Type B pancreatic cell (in vitro differentiated cells): Measurements from ENCODE around the gene MUC3A. TPM values are rescaled to one million over a fixed set of nuclear protein-coding genes. Genes with fewer than 3 reads are reported as not detected.
"Not testable (repeated sequence)": the region's sequence is repeated elsewhere in the genome, so short reads cannot be mapped to it uniquely, and the experiment has no call there.

Source experiments
- DNase-seq: peaks from one replicate; pipeline ENCODE4 v3.0.0; 2021; ENCODE audit warnings: mixed read lengths; ENCODE audit not compliant: unreplicated experiment; ENCODE audit errors: extremely low spot score
- H3K27ac Mint-ChIP-seq: 2 replicates; pipeline ENCODE4 v1.8.0; 2021; ENCODE audit warnings: mild to moderate bottlenecking, mixed read lengths
- H3K27me3 Mint-ChIP-seq: 2 replicates; pipeline ENCODE4 v1.8.0; 2021; ENCODE audit warnings: mixed read lengths
- H3K36me3 Mint-ChIP-seq: 2 replicates; pipeline ENCODE4 v1.8.0; 2021; ENCODE audit warnings: mixed read lengths
- H3K4me1 Mint-ChIP-seq: one replicate; pipeline ENCODE4 v1.8.0; 2021; ENCODE audit warnings: mixed read lengths; ENCODE audit not compliant: unreplicated experiment
- H3K4me3 Mint-ChIP-seq: 2 replicates; pipeline ENCODE4 v1.8.0; 2021; ENCODE audit warnings: mild to moderate bottlenecking, mixed read lengths
- H3K9me3 Mint-ChIP-seq: 2 replicates; pipeline ENCODE4 v1.8.0; 2021; ENCODE audit warnings: mixed read lengths
- CTCF ChIP-seq: fragments of 200-600 bp; sonication (generic); conservative IDR thresholded peaks from 2 replicates; pipeline ENCODE4 v1.5.0; 2021; ENCODE audit warnings: antibody characterized with exemption, mild to moderate bottlenecking
- total RNA-seq: library from RNA; stranded (reverse); gene quantifications from 2 replicates; pipeline ENCODE4 v1.2.1, GENCODE V29; 2021; ENCODE audit warnings: low replicate concordance

MUC3A gene
- total RNA-seq, 1 donor from 2014 or later, result 8.2 TPM

- no peak for DNase-seq
- Mint-ChIP-seq H3K4me3 (no peak overlapping the region), H3K9me3 (no peaks in the 10 kb centered on the region), H3K36me3 (no peaks in the 10 kb centered on the region), H3K4me1 (no peaks in the 10 kb centered on the region), H3K27me3 (no peaks in the 10 kb centered on the region), H3K27ac (no peak overlapping the region)
- TF ChIP-seq CTCF, result no peak
Observed at GRCh38 chr7:100911484-100911883, 37.9 kb upstream of the MUC3A start.

DNA sequence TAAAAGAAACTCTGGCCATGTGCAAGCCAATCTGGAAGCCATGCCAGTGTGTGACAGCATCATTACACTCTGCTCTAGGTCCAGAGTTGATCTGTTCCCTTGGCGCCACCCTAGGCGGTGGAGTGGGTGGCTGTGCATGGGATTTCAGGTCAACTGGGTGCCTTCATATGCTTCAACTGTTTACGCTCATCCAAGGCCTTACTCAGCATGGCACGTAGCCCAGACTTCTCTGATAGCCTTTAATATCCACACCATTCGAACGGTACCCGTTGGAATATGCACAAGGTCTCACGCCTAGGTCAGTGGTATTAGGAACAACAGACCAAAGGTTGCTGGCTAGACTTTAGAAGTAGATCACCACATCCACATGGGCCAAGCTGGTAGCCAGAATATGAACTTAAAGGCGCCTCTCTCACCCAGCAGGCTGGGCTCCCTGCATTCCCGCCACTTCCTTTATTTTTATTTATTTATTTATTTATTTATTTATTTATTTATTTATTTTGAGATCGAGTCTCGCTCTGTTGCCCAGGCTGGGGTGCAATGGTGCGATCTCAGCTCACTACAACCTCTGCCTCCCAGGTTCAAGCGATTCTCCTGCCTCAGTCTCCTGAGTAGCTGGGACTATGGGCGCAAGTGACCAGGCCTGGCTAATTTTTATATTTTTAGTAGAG lies 35.0 kb upstream of the MUC3A start:
- no peak overlapping the region for H3K27ac Mint-ChIP-seq
- H3K36me3 Mint-ChIP-seq, result no peaks in the 10 kb centered on the region
- no peak overlapping the region for H3K4me3 Mint-ChIP-seq
- H3K4me1 Mint-ChIP-seq, result no peaks in the 10 kb centered on the region
- no peak for TF ChIP-seq CTCF
- H3K9me3 Mint-ChIP-seq, result no peaks in the 10 kb centered on the region
- no peaks in the 10 kb centered on the region for H3K27me3 Mint-ChIP-seq
- no peak for DNase-seq

GRCh38 chr7:100914879-100915447 lies 34.4 kb upstream of the MUC3A start:
- no peaks in the 10 kb centered on the region for H3K4me1 Mint-ChIP-seq
- H3K36me3 Mint-ChIP-seq, result no peaks in the 10 kb centered on the region
- peaks cover 4% of the 10 kb centered on the region for H3K27me3 Mint-ChIP-seq
- no peak for TF ChIP-seq CTCF
- no peak for DNase-seq
- no peak overlapping the region for H3K27ac Mint-ChIP-seq
- H3K9me3 Mint-ChIP-seq, result no peaks in the 10 kb centered on the region
- H3K4me3 Mint-ChIP-seq, result no peak overlapping the region

DNA sequence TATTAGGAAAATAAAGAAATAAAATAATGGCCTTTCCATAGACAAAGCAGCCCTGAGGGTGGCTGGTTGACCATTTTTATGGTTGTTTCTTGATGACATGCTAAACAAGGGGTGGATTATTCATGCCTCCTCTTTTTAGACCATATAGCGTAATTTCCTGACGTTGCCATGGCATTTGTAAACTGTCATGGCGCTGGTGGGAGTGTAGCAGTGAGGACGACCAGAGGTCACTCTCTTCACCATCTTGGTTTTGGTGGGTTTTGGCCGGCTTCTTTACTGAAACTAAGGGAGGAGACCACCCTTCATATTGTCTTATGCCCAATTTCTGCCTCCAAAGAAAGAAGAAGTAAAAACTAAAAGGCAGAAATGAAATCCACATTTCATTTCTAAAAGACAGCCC lies 30.0 kb upstream of the MUC3A start:
- not testable (repeated sequence) for H3K36me3 Mint-ChIP-seq, H3K4me1 Mint-ChIP-seq, H3K9me3 Mint-ChIP-seq, H3K4me3 Mint-ChIP-seq, H3K27ac Mint-ChIP-seq, DNase-seq
- H3K27me3 Mint-ChIP-seq, result peaks cover 28% of the 10 kb centered on the region

DNA sequence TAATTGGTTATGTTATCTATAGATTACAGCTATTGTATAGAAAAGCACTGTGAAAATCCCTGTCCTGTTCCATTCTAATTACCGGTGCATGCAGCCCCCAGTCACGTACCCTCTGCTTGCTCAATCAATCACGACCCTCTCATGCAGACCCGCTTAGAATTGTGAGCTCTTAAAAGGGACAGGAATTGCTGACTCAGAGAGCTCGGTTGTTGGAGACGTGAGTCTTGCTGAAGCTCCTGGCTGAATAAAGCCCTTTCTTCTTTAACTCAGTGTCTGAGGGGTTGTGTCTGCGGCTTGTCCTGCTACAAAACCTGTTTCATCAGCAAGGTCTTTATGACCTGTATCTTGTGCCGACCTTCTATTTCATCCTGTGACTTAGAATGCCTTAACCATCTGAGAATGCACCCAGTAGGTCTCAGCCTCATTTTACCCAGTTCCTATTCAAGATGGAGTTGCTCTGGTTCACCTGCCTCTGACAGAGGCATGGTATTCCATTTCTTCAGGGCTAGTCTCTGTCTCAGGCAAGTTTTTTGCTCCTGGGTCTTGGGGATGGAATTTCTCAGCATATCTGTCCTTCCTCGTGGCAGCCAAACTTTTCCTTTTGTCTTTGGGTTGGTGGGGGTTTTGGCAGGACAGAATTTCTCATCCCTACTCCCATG lies 29.4 kb upstream of the MUC3A start:
- H3K27ac Mint-ChIP-seq, H3K36me3 Mint-ChIP-seq: not testable (repeated sequence)
- peaks cover 28% of the 10 kb centered on the region for H3K27me3 Mint-ChIP-seq

DNA sequence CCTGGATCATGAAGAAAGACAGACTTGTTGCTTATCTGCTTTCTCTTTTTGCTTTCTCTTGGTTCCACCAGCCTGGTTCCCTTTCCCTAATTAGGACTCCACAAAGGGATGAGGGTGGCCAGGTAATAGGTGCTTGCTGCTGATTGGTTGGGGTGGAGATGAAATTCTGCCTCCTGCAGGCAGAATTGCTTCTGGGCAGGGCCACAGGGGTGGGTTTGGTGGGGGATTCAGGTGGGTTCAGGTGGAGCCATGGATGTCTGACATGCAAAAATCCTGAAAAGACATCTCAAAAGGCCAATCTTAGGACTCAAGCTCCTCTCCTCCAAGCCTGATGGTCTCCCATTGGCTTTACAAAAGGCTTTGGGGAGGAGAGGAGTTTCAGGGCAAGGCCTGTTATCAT lies 28.3 kb upstream of the MUC3A start:
- Mint-ChIP-seq H3K27ac (no peak overlapping the region), H3K36me3 (no peaks in the 10 kb centered on the region), H3K4me3 (no peak overlapping the region), H3K9me3 (peaks cover 6% of the 10 kb centered on the region), H3K4me1 (no peaks in the 10 kb centered on the region), H3K27me3 (peaks cover 28% of the 10 kb centered on the region)
- DNase-seq, result no peak
- no peak for TF ChIP-seq CTCF

More for the DNA sequence above, 29.4 kb upstream of the MUC3A start:
- H3K4me3 Mint-ChIP-seq, H3K9me3 Mint-ChIP-seq, H3K4me1 Mint-ChIP-seq, DNase-seq: not testable (repeated sequence)

DNA sequence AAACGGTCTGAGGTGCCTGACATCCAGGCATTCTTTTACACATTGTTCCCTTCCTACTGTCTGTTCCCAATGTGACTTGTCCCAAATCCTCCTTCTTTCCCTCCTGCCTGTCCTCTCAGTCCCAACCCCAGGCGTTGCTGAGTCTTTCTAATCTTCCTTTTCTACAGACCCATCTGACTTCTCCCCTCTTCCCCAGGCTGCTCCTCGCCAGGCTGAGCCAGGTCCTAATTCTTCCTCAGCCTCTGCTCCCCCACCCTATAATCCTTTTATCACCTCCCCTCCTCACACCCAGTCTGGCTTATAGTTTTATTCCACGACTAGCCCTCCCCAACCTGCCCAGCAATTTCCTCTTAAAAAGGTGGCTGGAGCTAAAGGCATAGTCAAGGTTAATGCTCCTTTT lies 25.7 kb upstream of the MUC3A start:
- not testable (repeated sequence) for DNase-seq, H3K27ac Mint-ChIP-seq, H3K4me1 Mint-ChIP-seq, H3K9me3 Mint-ChIP-seq, H3K36me3 Mint-ChIP-seq, H3K4me3 Mint-ChIP-seq
- H3K27me3 Mint-ChIP-seq, result peaks cover 28% of the 10 kb centered on the region
